HCT116 (cell line): ENCODE data around the gene WNK1. TPM values are rescaled to one million over a fixed set of nuclear protein-coding genes. Genes with fewer than 3 reads are reported as not detected.

ENCODE experiments used
- ATAC-seq: fragments of 200-7000 bp; cut with Tn5 transposase; 2 replicates; pipeline ENCODE4 v1.9.1; 2020; ENCODE audit warnings: mild to moderate bottlenecking, moderate library complexity
- BruUV-seq: library from RNA; stranded (reverse); fragments of 400-500 nt; replicated peaks from 2 replicates; lab custom pipeline; 2021; lab: Mats Ljungman, UMichigan
- CTCF ChIA-PET: fragments of 300-600 bp; sonication (Branson Sonifier 250); formaldehyde crosslinking; loops from one replicate; lab custom pipeline; 2021; ENCODE audit warnings: antibody characterized with exemption; lab: Charles Lee
- POLR2A ChIA-PET: fragments of 300-600, 350-600 bp; sonication (Branson Sonifier 250); formaldehyde crosslinking; loops from one replicate; lab custom pipeline; 2021; ENCODE audit warnings: antibody characterized with exemption; lab: Charles Lee
- RAD21 ChIA-PET, 2 experiments: fragments of 300-600 bp; sonication (Branson Sonifier 250); formaldehyde crosslinking; loops; one replicate each; lab custom pipeline; 2023; ENCODE audit warnings: low total read pairs in 2 of 2; ENCODE audit not compliant: uncharacterized antibody in 2 of 2, unreplicated experiment in 2 of 2, low non-redundant PET in 1 of 2; lab: Charles Lee
- DNase-seq: peaks from one replicate; pipeline ENCODE4 v3.0.0-alpha.2; 2010; ENCODE audit warnings: low read depth, low spot score
- H2AFZ ChIP-seq: fragments of 200-600 bp; shearing (Covaris generic), sonication (generic); 2 replicates; pipeline ENCODE4 v1.6.1; 2017; ENCODE audit warnings: low read depth, mixed run types, mixed read lengths, antibody characterized with exemption, low read length; ENCODE audit not compliant: poor library complexity, severe bottlenecking
- H3K27ac ChIP-seq: 2 replicates; pipeline ENCODE4 v1.5.1; 2012; ENCODE audit warnings: low read depth, low read length
- H3K27me3 ChIP-seq: fragments of 200-600 bp; sonication (generic); 2 replicates; pipeline ENCODE4 v1.6.1; 2016; ENCODE audit warnings: mixed run types, low read length, mixed read lengths; ENCODE audit not compliant: insufficient read depth
- H3K36me3 ChIP-seq, 2 experiments: fragments of 200-500 bp in 1 of 2; fragments of 200-600 bp in 1 of 2; sonication (Bioruptor generic) in 1 of 2; sonication (generic) in 1 of 2; 2 replicates each; pipeline versions ENCODE4 v1.5.1 to v1.6.1; 2014 to 2016; ENCODE audit warnings: low read length in 2 of 2, inconsistent platforms in 1 of 2, mixed read lengths in 1 of 2, mixed run types in 1 of 2; ENCODE audit not compliant: insufficient read depth in 2 of 2, control insufficient read depth in 1 of 2
- H3K4me1 ChIP-seq, 2 experiments: fragments of 200-600 bp in 1 of 2; sonication (generic) in 1 of 2; 2 replicates each; pipeline versions ENCODE4 v1.5.1 to v1.6.1; 2012 to 2017; ENCODE audit warnings: low read length in 2 of 2, inconsistent platforms in 1 of 2, mild to moderate bottlenecking in 1 of 2, mixed read lengths in 1 of 2, mixed run types in 1 of 2, moderate library complexity in 1 of 2; ENCODE audit not compliant: insufficient read depth in 2 of 2, control insufficient read depth in 1 of 2
- H3K4me2 ChIP-seq: fragments of 200-600 bp; sonication (generic); 2 replicates; pipeline ENCODE4 v1.6.1; 2017; ENCODE audit warnings: mixed run types, low read length, mixed read lengths
- H3K4me3 ChIP-seq, 2 experiments: fragments of 200-600 bp in 1 of 2; sonication (generic) in 1 of 2; replicated peaks in 1 of 2; 2 replicates each; pipeline ENCODE4 v1.5.1; 2011 to 2016; ENCODE audit warnings: low read length in 2 of 2, control low read depth in 1 of 2, low read depth in 1 of 2, mild to moderate bottlenecking in 1 of 2, mixed read lengths in 1 of 2, mixed run types in 1 of 2
- H3K79me2 ChIP-seq: fragments of 200-600 bp; sonication (generic); 2 replicates; pipeline ENCODE4 v1.6.1; 2017; ENCODE audit warnings: mild to moderate bottlenecking, mixed run types, low read length, moderate library complexity, mixed read lengths; ENCODE audit not compliant: insufficient read depth
- H3K9ac ChIP-seq: fragments of 200-600 bp; sonication (generic); 2 replicates; pipeline ENCODE4 v1.6.1; 2016; ENCODE audit warnings: low read length, mixed read lengths
- H3K9me2 ChIP-seq: fragments of 200-600 bp; sonication (generic), shearing (Covaris generic); 2 replicates; pipeline ENCODE4 v1.6.1; 2017; ENCODE audit warnings: mixed run types, mild to moderate bottlenecking, moderate library complexity; ENCODE audit not compliant: insufficient read depth
- H3K9me3 ChIP-seq, 2 experiments: fragments of 200-500 bp in 1 of 2; fragments of 200-600 bp in 1 of 2; sonication (Bioruptor generic) in 1 of 2; sonication (generic) in 1 of 2; 2 replicates each; pipeline ENCODE4 v1.6.1; 2014 to 2017; ENCODE audit warnings: low read length in 2 of 2, mixed read lengths in 2 of 2, inconsistent platforms in 1 of 2, low read depth in 1 of 2, mild to moderate bottlenecking in 1 of 2, mixed run types in 1 of 2, moderate library complexity in 1 of 2; ENCODE audit not compliant: control insufficient read depth in 1 of 2, insufficient read depth in 1 of 2
- H4K20me1 ChIP-seq: fragments of 200-600 bp; sonication (generic), shearing (Covaris generic); 2 replicates; pipeline ENCODE4 v1.6.1; 2017; ENCODE audit warnings: mixed run types, mild to moderate bottlenecking, moderate library complexity; ENCODE audit not compliant: insufficient read depth
- ATF3 ChIP-seq: IDR thresholded peaks from 2 replicates; pipeline ENCODE4 v1.6.1; 2012
- CBX3 ChIP-seq: IDR thresholded peaks from 2 replicates; pipeline ENCODE4 v1.6.1; 2012; ENCODE audit warnings: low read depth
- CEBPB ChIP-seq: IDR thresholded peaks from 2 replicates; pipeline ENCODE4 v1.6.1; 2012; ENCODE audit warnings: low read depth
- ELF1 ChIP-seq: IDR thresholded peaks from 2 replicates; pipeline ENCODE4 v1.6.1; 2012; ENCODE audit warnings: low read depth, borderline replicate concordance
- FOSL1 ChIP-seq: IDR thresholded peaks from 2 replicates; pipeline ENCODE4 v1.6.1; 2012; ENCODE audit warnings: low read depth
- POLR2A ChIP-seq: IDR thresholded peaks from 2 replicates; pipeline ENCODE4 v1.7.0; 2011; ENCODE audit warnings: borderline replicate concordance; ENCODE audit not compliant: insufficient read depth, insufficient read length; ENCODE audit errors: extremely low read depth
- SIN3A ChIP-seq: IDR thresholded peaks from 2 replicates; pipeline ENCODE4 v1.6.1; 2012; ENCODE audit warnings: low read depth
- YY1 ChIP-seq: IDR thresholded peaks from 2 replicates; pipeline ENCODE4 v1.6.1; 2011; ENCODE audit warnings: low read length, low read depth, moderate library complexity, mild to moderate bottlenecking; ENCODE audit not compliant: insufficient replicate concordance; ENCODE audit errors: extremely low read depth
- intact Hi-C: fragments of 100-400 bp; cut with micrococcal nuclease; formaldehyde crosslinking; loops from 2 replicates; pipeline ENCODE4 v1.10.0; 2022
- total RNA-seq: library from RNA; stranded (reverse); gene quantifications from one replicate; pipeline ENCODE4 v1.2.1, GENCODE V29; 2021; ENCODE audit not compliant: unreplicated experiment

The WNK1 gene
- total RNA-seq, 1 experiment from 2014 or later = 81.0 TPM

GRCh38 chr12:907413-908185 lies 155.2 kb downstream of the WNK1 start:
- H2AFZ ChIP-seq = no peak overlapping the region
- H3K27ac ChIP-seq = no peak overlapping the region
- no peaks in the 10 kb centered on the region for H3K9me3 ChIP-seq
- H3K9me2 ChIP-seq = no peaks in the 10 kb centered on the region
- ChIA-PET CTCF (no interaction called here), POLR2A (no interaction called here), RAD21 (no interaction called here)
- no peaks in the 10 kb centered on the region for H3K27me3 ChIP-seq
- H4K20me1 ChIP-seq = no peaks in the 10 kb centered on the region
- ATAC-seq = no peak
- BruUV-seq = no TSS peak
- no peak overlapping the region for H3K9ac ChIP-seq
- intact Hi-C loops = no loop called here
- no peak overlapping the region for H3K4me3 ChIP-seq
- TF ChIP-seq CBX3 = no peak
- TF ChIP-seq CEBPB = no peak
- TF ChIP-seq ATF3 = no peak
- no peak for TF ChIP-seq ELF1
- TF ChIP-seq SIN3A = no peak
- TF ChIP-seq, all 23 proteins: peak for 0
- Histone ChIP-seq H3K36me3 (peaks cover 44 to 65% of the 10 kb centered on the region in 2 experiments), H3K4me2 (no peak overlapping the region), H3K4me1 (no peaks in the 10 kb centered on the region), H3K79me2 (no peaks in the 10 kb centered on the region)
- no peak for DNase-seq

- Histone ChIP-seq H3K4me2 (no peak overlapping the region), H3K79me2 (no peaks in the 10 kb centered on the region), H2AFZ (no peak overlapping the region), H4K20me1 (no peaks in the 10 kb centered on the region), H3K4me1 (no peaks in the 10 kb centered on the region), H3K27ac (no peak overlapping the region), H3K9me2 (no peaks in the 10 kb centered on the region), H3K36me3 (peaks cover 55 to 58% of the 10 kb centered on the region in 2 experiments), H3K4me3 (no peak overlapping the region), H3K9me3 (no peaks in the 10 kb centered on the region), H3K9ac (no peak overlapping the region), H3K27me3 (no peaks in the 10 kb centered on the region)
- intact Hi-C loops = no loop called here
- CTCF ChIA-PET = interaction anchor here (0.6 to 0.7 kb wide), 2 partner anchors 183 to 673 kb away, joined by 3 to 7 read pairs; no protein-coding TSS in a partner anchor
- POLR2A ChIA-PET = no interaction called here
- ATAC-seq = no peak
- BruUV-seq = no TSS peak
- RAD21 ChIA-PET = no interaction called here
- no peak for DNase-seq
- TF ChIP-seq POLR2A (no peak), CEBPB (no peak), YY1 (no peak), FOSL1 (no peak)
Observed at GRCh38 chr12:909861-910260, 157.5 kb downstream of the WNK1 start.
